Neural cell (in vitro differentiated cells): ENCODE results near the gene ALX3. TPM values are rescaled to one million over a fixed set of nuclear protein-coding genes. Genes with fewer than 3 reads are reported as not detected.

Source experiments
- H2AFZ ChIP-seq: fragments of 200-600, 300-800 bp; sonication (generic), shearing (Covaris generic); 2 replicates; pipeline ENCODE4 v1.6.0; 2014; ENCODE audit warnings: low read depth, mild to moderate bottlenecking, antibody characterized with exemption, low read length, moderate library complexity
- H3F3A ChIP-seq: fragments of 200-600 bp; shearing (Covaris generic); 2 replicates; pipeline ENCODE4 v1.6.1; 2016; ENCODE audit warnings: mild to moderate bottlenecking, moderate library complexity, mixed read lengths, antibody characterized with exemption, low read length; ENCODE audit not compliant: insufficient read depth, poor library complexity, severe bottlenecking
- H3K27ac ChIP-seq: fragments of 200-600, 300-800 bp; sonication (generic), shearing (Covaris generic); 2 replicates; pipeline ENCODE4 v1.5.1; 2014; ENCODE audit warnings: mild to moderate bottlenecking, low read length, moderate library complexity
- H3K27me3 ChIP-seq: fragments of 300-800, 200-600 bp; sonication (generic), shearing (Covaris generic); 2 replicates; pipeline ENCODE4 v1.6.0; 2014; ENCODE audit warnings: mild to moderate bottlenecking, low read depth, low read length, moderate library complexity; ENCODE audit not compliant: insufficient read depth
- H3K36me3 ChIP-seq: fragments of 300-800, 200-600 bp; sonication (generic), shearing (Covaris generic); 2 replicates; pipeline ENCODE4 v1.5.1; 2014; ENCODE audit warnings: mild to moderate bottlenecking, antibody characterized with exemption, low read length, moderate library complexity; ENCODE audit not compliant: insufficient read depth
- H3K4me2 ChIP-seq: fragments of 300-800, 200-600 bp; sonication (generic), shearing (Covaris generic); 2 replicates; pipeline ENCODE4 v1.6.0; 2014; ENCODE audit warnings: mild to moderate bottlenecking, low read length
- H3K4me3 ChIP-seq: fragments of 300-800, 200-600 bp; sonication (generic), shearing (Covaris generic); 2 replicates; pipeline ENCODE4 v1.5.1; 2014; ENCODE audit warnings: mild to moderate bottlenecking, low read length, moderate library complexity
- H3K79me2 ChIP-seq: fragments of 200-600 bp; shearing (Covaris generic); replicated peaks from 2 replicates; pipeline ENCODE4 v1.6.0; 2014; ENCODE audit warnings: mild to moderate bottlenecking, low read length, moderate library complexity; ENCODE audit not compliant: insufficient read depth
- H3K9ac ChIP-seq: fragments of 300-800, 200-600 bp; sonication (generic), shearing (Covaris generic); 2 replicates; pipeline ENCODE4 v1.6.1; 2016; ENCODE audit warnings: mild to moderate bottlenecking, low read length, mixed read lengths
- H3K9me2 ChIP-seq: fragments of 200-600 bp; shearing (Covaris generic); 2 replicates; pipeline ENCODE4 v1.6.1; 2016; ENCODE audit warnings: mild to moderate bottlenecking, low read length, mixed read lengths; ENCODE audit not compliant: insufficient read depth
- H3K9me3 ChIP-seq: fragments of 200-600, 300-800 bp; sonication (generic), shearing (Covaris generic); 2 replicates; pipeline ENCODE4 v1.6.1; 2016; ENCODE audit warnings: mild to moderate bottlenecking, mixed run types, low read length, moderate library complexity, mixed read lengths
- H4K20me1 ChIP-seq: fragments of 200-600 bp; shearing (Covaris generic); 2 replicates; pipeline ENCODE4 v1.6.1; 2016; ENCODE audit warnings: mild to moderate bottlenecking, mixed run types; ENCODE audit not compliant: insufficient read depth
- EP300 ChIP-seq: fragments of 450-650 bp; conservative IDR thresholded peaks from 2 replicates; pipeline ENCODE4 v1.6.1; 2014; ENCODE audit warnings: antibody characterized with exemption, mild to moderate bottlenecking, moderate library complexity; ENCODE audit not compliant: poor library complexity, severe bottlenecking
- EZH2 ChIP-seq: fragments of 200-600, 300-800 bp; shearing (Covaris generic), sonication (generic); IDR thresholded peaks from 2 replicates; pipeline ENCODE4 v1.6.1; 2014; ENCODE audit warnings: antibody characterized with exemption, low read length, borderline replicate concordance, mild to moderate bottlenecking; ENCODE audit not compliant: insufficient read depth, poor library complexity, severe bottlenecking
- MXI1 ChIP-seq: fragments of 450-650 bp; conservative IDR thresholded peaks from 2 replicates; pipeline ENCODE4 v1.6.1; 2014; ENCODE audit warnings: antibody characterized with exemption, mild to moderate bottlenecking; ENCODE audit not compliant: poor library complexity, severe bottlenecking
- POLR2AphosphoS5 ChIP-seq: IDR thresholded peaks from 2 replicates; pipeline ENCODE4 v1.6.1; 2012
- RAD21 ChIP-seq: fragments of 450-650 bp; conservative IDR thresholded peaks from 2 replicates; pipeline ENCODE4 v1.6.1; 2014; ENCODE audit warnings: antibody characterized with exemption, mild to moderate bottlenecking, moderate library complexity
- REST ChIP-seq: IDR thresholded peaks from 2 replicates; pipeline ENCODE4 v1.6.1; 2012; ENCODE audit warnings: borderline replicate concordance
- SMC3 ChIP-seq: fragments of 450-650 bp; conservative IDR thresholded peaks from 2 replicates; pipeline ENCODE4 v1.6.1; 2014; ENCODE audit warnings: antibody characterized with exemption, mild to moderate bottlenecking, moderate library complexity; ENCODE audit not compliant: poor library complexity
- TAF1 ChIP-seq: IDR thresholded peaks from 2 replicates; pipeline ENCODE4 v1.6.1; 2012; ENCODE audit warnings: low read depth
- polyA plus RNA-seq: library from polyadenylated mRNA; depleted of rRNA; stranded (reverse); fragments of >200 nt; gene quantifications from 2 replicates; pipeline ENCODE4 v1.2.3, GENCODE V29; 2014
- TF ChIP-seq, protein P1 (sequence below): fragments of 450-650 bp; IDR thresholded peaks from 2 replicates; pipeline ENCODE4 v1.5.1; 2014; ENCODE audit warnings: antibody characterized with exemption, mild to moderate bottlenecking, moderate library complexity; ENCODE audit not compliant: poor library complexity, severe bottlenecking

ALX3 gene
- polyA plus RNA-seq, 1 donor from 2014 or later, result not detected

GRCh38 chr1:110114784-110115183 lies 44.3 kb upstream of the ALX3 start:
- H2AFZ ChIP-seq, result no peak overlapping the region
- no peaks in the 10 kb centered on the region for H3K27me3 ChIP-seq
- TF ChIP-seq REST (peak; percentile 55), MXI1 (no peak), EP300 (peak; percentile 42), POLR2AphosphoS5 (peak; percentile 56), TAF1 (no peak), SMC3 (no peak), EZH2 (no peak), RAD21 (no peak)
- TF ChIP-seq, protein P1, sequence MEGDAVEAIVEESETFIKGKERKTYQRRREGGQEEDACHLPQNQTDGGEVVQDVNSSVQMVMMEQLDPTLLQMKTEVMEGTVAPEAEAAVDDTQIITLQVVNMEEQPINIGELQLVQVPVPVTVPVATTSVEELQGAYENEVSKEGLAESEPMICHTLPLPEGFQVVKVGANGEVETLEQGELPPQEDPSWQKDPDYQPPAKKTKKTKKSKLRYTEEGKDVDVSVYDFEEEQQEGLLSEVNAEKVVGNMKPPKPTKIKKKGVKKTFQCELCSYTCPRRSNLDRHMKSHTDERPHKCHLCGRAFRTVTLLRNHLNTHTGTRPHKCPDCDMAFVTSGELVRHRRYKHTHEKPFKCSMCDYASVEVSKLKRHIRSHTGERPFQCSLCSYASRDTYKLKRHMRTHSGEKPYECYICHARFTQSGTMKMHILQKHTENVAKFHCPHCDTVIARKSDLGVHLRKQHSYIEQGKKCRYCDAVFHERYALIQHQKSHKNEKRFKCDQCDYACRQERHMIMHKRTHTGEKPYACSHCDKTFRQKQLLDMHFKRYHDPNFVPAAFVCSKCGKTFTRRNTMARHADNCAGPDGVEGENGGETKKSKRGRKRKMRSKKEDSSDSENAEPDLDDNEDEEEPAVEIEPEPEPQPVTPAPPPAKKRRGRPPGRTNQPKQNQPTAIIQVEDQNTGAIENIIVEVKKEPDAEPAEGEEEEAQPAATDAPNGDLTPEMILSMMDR, result no peak
- H3K9ac ChIP-seq, result no peak overlapping the region
- no peaks in the 10 kb centered on the region for H3K36me3 ChIP-seq
- H3K9me2 ChIP-seq, result no peaks in the 10 kb centered on the region
- H3K4me2 ChIP-seq, result no peak overlapping the region
- no peaks in the 10 kb centered on the region for H4K20me1 ChIP-seq
- H3K9me3 ChIP-seq, result no peaks in the 10 kb centered on the region
- H3K27ac ChIP-seq, result peak overlapping the region; percentile 28
- no peaks in the 10 kb centered on the region for H3K79me2 ChIP-seq
- H3K4me3 ChIP-seq, result no peak overlapping the region
- H3F3A ChIP-seq, result no peaks in the 10 kb centered on the region

DNA sequence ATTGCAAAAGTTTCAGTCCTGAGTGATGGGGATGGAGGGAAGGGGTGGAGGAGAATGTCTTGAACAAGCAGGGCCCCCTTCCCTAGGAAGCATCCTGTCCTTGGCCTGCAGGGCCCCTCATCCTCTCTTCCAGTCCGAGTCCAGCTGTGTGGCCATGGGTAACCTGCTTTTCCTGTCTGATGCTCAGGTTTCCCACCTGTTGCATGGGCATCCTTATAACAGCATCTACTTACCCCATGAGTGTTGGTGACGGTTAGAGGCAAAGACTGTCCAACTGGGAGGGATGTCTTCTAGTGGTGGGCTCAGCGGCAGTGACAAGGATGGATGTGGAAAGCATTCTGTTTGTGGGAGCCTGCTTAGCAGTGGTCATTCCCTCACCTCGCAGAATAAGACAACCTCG lies 43.7 kb upstream of the ALX3 start:
- Histone ChIP-seq H3F3A (no peaks in the 10 kb centered on the region), H3K36me3 (no peaks in the 10 kb centered on the region), H3K27ac (no peak overlapping the region), H3K4me3 (no peak overlapping the region), H3K9me3 (no peaks in the 10 kb centered on the region), H3K9ac (no peak overlapping the region), H3K79me2 (no peaks in the 10 kb centered on the region), H3K27me3 (no peaks in the 10 kb centered on the region), H4K20me1 (no peaks in the 10 kb centered on the region), H3K4me2 (no peak overlapping the region), H3K9me2 (no peaks in the 10 kb centered on the region), H2AFZ (no peak overlapping the region)
- TF ChIP-seq TAF1, result no peak
- TF ChIP-seq REST, result no peak
- TF ChIP-seq EZH2, result no peak
